Testis (tissue), 2 donors: Measurements from ENCODE around the gene IQCH.

Experiments
- POLR2A ChIP-seq: fragments of 450-650 bp; IDR thresholded peaks from one replicate; pipeline ENCODE4 v1.6.1; 2017; ENCODE audit warnings: antibody characterized with exemption, mild to moderate bottlenecking, moderate library complexity
- TF ChIP-seq, protein P1 (sequence below), 3 experiments: fragments of 450-650 bp in 2 of 3; fragments of 200-600 bp in 1 of 3; sonication (generic) in 1 of 3; IDR thresholded peaks; one replicate each; pipeline ENCODE4 v1.5.1; 2016 to 2019; ENCODE audit warnings: antibody characterized with exemption in 3 of 3, mild to moderate bottlenecking in 2 of 3, moderate library complexity in 1 of 3

DNA sequence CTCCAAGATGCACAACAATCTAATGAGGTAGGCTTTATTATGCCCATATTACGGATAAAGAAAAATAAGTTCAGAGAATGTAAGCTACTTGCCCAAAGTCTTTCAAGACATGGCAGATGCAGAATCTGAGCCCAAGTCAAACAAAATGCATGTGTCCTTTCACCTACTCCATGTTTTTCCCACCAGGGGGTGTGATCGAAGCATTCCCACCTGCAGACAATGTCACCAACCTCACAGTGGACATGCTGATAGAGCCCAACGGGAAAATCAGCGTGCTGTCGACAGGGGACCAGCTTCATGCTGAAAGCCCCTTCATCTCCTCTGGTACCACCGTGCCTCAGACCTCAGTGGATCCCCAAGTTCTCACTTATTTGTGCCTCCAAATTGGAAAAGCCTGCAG lies 166.5 kb downstream of the IQCH start:
- TF ChIP-seq, protein P1, sequence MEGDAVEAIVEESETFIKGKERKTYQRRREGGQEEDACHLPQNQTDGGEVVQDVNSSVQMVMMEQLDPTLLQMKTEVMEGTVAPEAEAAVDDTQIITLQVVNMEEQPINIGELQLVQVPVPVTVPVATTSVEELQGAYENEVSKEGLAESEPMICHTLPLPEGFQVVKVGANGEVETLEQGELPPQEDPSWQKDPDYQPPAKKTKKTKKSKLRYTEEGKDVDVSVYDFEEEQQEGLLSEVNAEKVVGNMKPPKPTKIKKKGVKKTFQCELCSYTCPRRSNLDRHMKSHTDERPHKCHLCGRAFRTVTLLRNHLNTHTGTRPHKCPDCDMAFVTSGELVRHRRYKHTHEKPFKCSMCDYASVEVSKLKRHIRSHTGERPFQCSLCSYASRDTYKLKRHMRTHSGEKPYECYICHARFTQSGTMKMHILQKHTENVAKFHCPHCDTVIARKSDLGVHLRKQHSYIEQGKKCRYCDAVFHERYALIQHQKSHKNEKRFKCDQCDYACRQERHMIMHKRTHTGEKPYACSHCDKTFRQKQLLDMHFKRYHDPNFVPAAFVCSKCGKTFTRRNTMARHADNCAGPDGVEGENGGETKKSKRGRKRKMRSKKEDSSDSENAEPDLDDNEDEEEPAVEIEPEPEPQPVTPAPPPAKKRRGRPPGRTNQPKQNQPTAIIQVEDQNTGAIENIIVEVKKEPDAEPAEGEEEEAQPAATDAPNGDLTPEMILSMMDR (IDR thresholded peaks at IDR 0.05) = no peak
- TF ChIP-seq POLR2A = no peak
